H1 (cell line): Measurements from ENCODE around the gene ATF3. TPM values are rescaled to one million over a fixed set of nuclear protein-coding genes. Genes with fewer than 3 reads are reported as not detected.

Experiments used
- CTCF ChIA-PET: fragments of 300-600 bp; sonication (Branson Sonifier 250); formaldehyde crosslinking; loops from one replicate; lab custom pipeline; 2021; ENCODE audit not compliant: partially characterized antibody; lab: Charles Lee
- POLR2A ChIA-PET: fragments of 300-600 bp; sonication (Branson Sonifier 250); formaldehyde crosslinking; loops from one replicate; lab custom pipeline; 2021; ENCODE audit warnings: inconsistent platforms; ENCODE audit not compliant: partially characterized antibody; lab: Charles Lee
- DNase-seq, 2 experiments: peaks; one replicate each; pipeline versions ENCODE4 v3.0.0 to v3.0.0-alpha.2; 2010 to 2022; ENCODE audit warnings: low spot score in 2 of 2, low read depth in 1 of 2, mixed read lengths in 1 of 2
- FAIRE-seq: peaks from 2 replicates; lab custom pipeline; 2011; peaks lifted over from hg19 to GRCh38; lab: Jason Lieb, UNC
- H2AFZ ChIP-seq: 2 replicates; pipeline ENCODE4 v1.8.1; 2012; ENCODE audit warnings: low read length, inconsistent platforms
- H2AK5ac ChIP-seq: 2 replicates; pipeline ENCODE4 v1.6.1; 2013; ENCODE audit warnings: low read depth, low read length
- H2BK120ac ChIP-seq: replicated peaks from 2 replicates; pipeline ENCODE3; 2013; ENCODE audit warnings: low read depth, low read length, inconsistent platforms
- H2BK12ac ChIP-seq: 2 replicates; pipeline ENCODE4 v1.6.1; 2013; ENCODE audit warnings: low read depth, low read length
- H2BK15ac ChIP-seq: 2 replicates; pipeline ENCODE4 v1.6.1; 2013; ENCODE audit warnings: low read length
- H2BK20ac ChIP-seq: 2 replicates; pipeline ENCODE4 v1.6.1; 2013; ENCODE audit warnings: low read length
- H2BK5ac ChIP-seq: 2 replicates; pipeline ENCODE4 v1.6.1; 2013; ENCODE audit warnings: low read depth, low read length
- H3K14ac ChIP-seq: 2 replicates; pipeline ENCODE4 v1.6.1; 2013; ENCODE audit warnings: inconsistent platforms; ENCODE audit not compliant: insufficient read length
- H3K18ac ChIP-seq: 2 replicates; pipeline ENCODE4 v1.6.1; 2013; ENCODE audit warnings: low read length; ENCODE audit errors: extremely low read depth
- H3K23ac ChIP-seq: 2 replicates; pipeline ENCODE4 v1.6.1; 2013; ENCODE audit warnings: inconsistent platforms; ENCODE audit not compliant: insufficient read length
- H3K23me2 ChIP-seq: 2 replicates; pipeline ENCODE4 v1.6.1; 2013; ENCODE audit warnings: low read depth, low read length
- H3K27ac ChIP-seq: 2 replicates; pipeline ENCODE4 v1.6.1; 2011; ENCODE audit warnings: low read depth, low read length, inconsistent platforms
- H3K27me3 ChIP-seq, 4 experiments: replicated peaks in 1 of 4; 1 replicate in 1 of 4; 2 replicates in 3 of 4; pipeline versions ENCODE4 v1.6.1 to v1.8.1; 2011 to 2013; ENCODE audit warnings: low read length in 3 of 4, mild to moderate bottlenecking in 3 of 4, inconsistent platforms in 2 of 4, mixed read lengths in 2 of 4, moderate library complexity in 1 of 4; ENCODE audit not compliant: control insufficient read depth in 3 of 4, insufficient read depth in 3 of 4; ENCODE audit errors: extremely low read depth in 1 of 4
- H3K36me3 ChIP-seq, 4 experiments: 2 replicates each; pipeline versions ENCODE4 v1.6.1 to v1.8.1; 2011 to 2013; ENCODE audit warnings: mild to moderate bottlenecking in 4 of 4, low read length in 3 of 4, moderate library complexity in 2 of 4, control low read depth in 1 of 4, inconsistent platforms in 1 of 4; ENCODE audit not compliant: insufficient read depth in 4 of 4, control insufficient read depth in 2 of 4
- H3K4ac ChIP-seq: replicated peaks from 2 replicates; pipeline ENCODE3; 2013; ENCODE audit warnings: low read length, low read depth, mixed read lengths, inconsistent platforms; ENCODE audit not compliant: insufficient read length
- H3K4me1 ChIP-seq, 4 experiments: replicated peaks in 1 of 4; 1 replicate in 1 of 4; 2 replicates in 3 of 4; pipeline versions ENCODE4 v1.6.1 to v1.8.1; 2011 to 2013; ENCODE audit warnings: low read length in 3 of 4, inconsistent platforms in 2 of 4, mixed read lengths in 1 of 4; ENCODE audit not compliant: insufficient read depth in 4 of 4, control insufficient read depth in 3 of 4
- H3K4me2 ChIP-seq, 2 experiments: 2 replicates each; pipeline versions ENCODE4 v1.6.1 to v1.8.1; 2011 to 2013; ENCODE audit warnings: low read depth in 2 of 2, low read length in 2 of 2, control low read depth in 1 of 2, inconsistent platforms in 1 of 2, mild to moderate bottlenecking in 1 of 2; ENCODE audit not compliant: insufficient read depth in 1 of 2
- H3K4me3 ChIP-seq, 4 experiments: fragments of 200-600, 300-600 bp in 1 of 4; sonication (generic), shearing (Covaris generic), sonication (Bioruptor Twin) in 1 of 4; 2 replicates each; pipeline versions ENCODE4 v1.5.1 to v1.8.1; 2011 to 2016; ENCODE audit warnings: low read length in 4 of 4, low read depth in 3 of 4, control low read depth in 2 of 4, inconsistent platforms in 2 of 4, mild to moderate bottlenecking in 2 of 4, mixed read lengths in 1 of 4, moderate library complexity in 1 of 4; ENCODE audit not compliant: insufficient read depth in 2 of 4; ENCODE audit errors: extremely low read depth in 1 of 4
- H3K56ac ChIP-seq: replicated peaks from 2 replicates; pipeline ENCODE3; 2013; ENCODE audit warnings: low read depth, mild to moderate bottlenecking, mixed read lengths, low read length, inconsistent platforms; ENCODE audit not compliant: insufficient read length
- H3K79me1 ChIP-seq: 2 replicates; pipeline ENCODE4 v1.6.1; 2013; ENCODE audit warnings: low read depth, low read length, control low read depth
- H3K79me2 ChIP-seq, 2 experiments: 2 replicates each; pipeline versions ENCODE4 v1.6.1 to v1.8.1; 2012 to 2013; ENCODE audit warnings: low read length in 2 of 2, mild to moderate bottlenecking in 2 of 2, inconsistent platforms in 1 of 2; ENCODE audit not compliant: insufficient read depth in 2 of 2, control insufficient read depth in 1 of 2
- H3K9ac ChIP-seq, 4 experiments: replicated peaks in 1 of 4; 1 replicate in 1 of 4; 2 replicates in 3 of 4; pipeline versions ENCODE4 v1.6.1 to v1.8.1; 2011 to 2013; ENCODE audit warnings: low read depth in 3 of 4, low read length in 3 of 4, control low read depth in 2 of 4, mild to moderate bottlenecking in 2 of 4, moderate library complexity in 2 of 4, inconsistent platforms in 1 of 4; ENCODE audit errors: extremely low read depth in 1 of 4
- H3K9me3 ChIP-seq, 2 experiments: 2 replicates each; pipeline versions ENCODE4 v1.6.1 to v1.8.1; 2012 to 2013; ENCODE audit warnings: mild to moderate bottlenecking in 2 of 2, moderate library complexity in 2 of 2, control low read depth in 1 of 2, inconsistent platforms in 1 of 2, low read depth in 1 of 2, low read length in 1 of 2, mixed read lengths in 1 of 2; ENCODE audit not compliant: insufficient read depth in 2 of 2
- H4K20me1 ChIP-seq, 2 experiments: replicated peaks in 1 of 2; 2 replicates each; pipeline versions ENCODE3 to v1.8.1; 2011 to 2013; ENCODE audit warnings: inconsistent platforms in 2 of 2, low read length in 2 of 2, mild to moderate bottlenecking in 1 of 2; ENCODE audit not compliant: insufficient read depth in 2 of 2, control insufficient read depth in 1 of 2
- H4K5ac ChIP-seq: 2 replicates; pipeline ENCODE4 v1.6.1; 2013; ENCODE audit warnings: low read length, low read depth, mixed read lengths, inconsistent platforms; ENCODE audit not compliant: insufficient read length
- H4K8ac ChIP-seq: 2 replicates; pipeline ENCODE4 v1.8.0; 2013; ENCODE audit warnings: mild to moderate bottlenecking, moderate library complexity, low read length, inconsistent platforms; ENCODE audit not compliant: insufficient read depth; ENCODE audit errors: extremely low read depth
- H4K91ac ChIP-seq: replicated peaks from 2 replicates; pipeline ENCODE3; 2013; ENCODE audit warnings: low read length, mixed read lengths, inconsistent platforms; ENCODE audit not compliant: insufficient read length
- CEBPB ChIP-seq: IDR thresholded peaks from 2 replicates; pipeline ENCODE4 v1.6.1; 2012; ENCODE audit warnings: low read depth, low read length
- CTBP2 ChIP-seq: IDR thresholded peaks from 2 replicates; pipeline ENCODE4 v1.7.0; 2011; ENCODE audit warnings: borderline replicate concordance, mild to moderate bottlenecking, moderate library complexity, mixed read lengths, low read length; ENCODE audit not compliant: insufficient read depth, insufficient read length
- FOSL1 ChIP-seq: IDR thresholded peaks from 2 replicates; pipeline ENCODE4 v1.6.1; 2011; ENCODE audit warnings: mild to moderate bottlenecking, low read depth, low read length, moderate library complexity; ENCODE audit not compliant: insufficient read depth
- GTF2F1 ChIP-seq: IDR thresholded peaks from 2 replicates; pipeline ENCODE4 v1.6.1; 2012; ENCODE audit warnings: low read depth, low read length, improper control_type of control experiment, borderline replicate concordance
- HDAC2 ChIP-seq, 2 experiments: fragments of 300-600 bp in 1 of 2; sonication (generic) in 1 of 2; IDR thresholded peaks; 2 replicates each; pipeline ENCODE4 v1.6.1; 2011 to 2012; ENCODE audit warnings: low read depth in 2 of 2, low read length in 2 of 2, mild to moderate bottlenecking in 2 of 2, moderate library complexity in 2 of 2, borderline replicate concordance in 1 of 2, inconsistent platforms in 1 of 2
- JUN ChIP-seq: IDR thresholded peaks from 2 replicates; pipeline ENCODE4 v1.6.1; 2011; ENCODE audit warnings: low read depth, mild to moderate bottlenecking, improper control_type of control experiment, low read length
- JUND ChIP-seq: IDR thresholded peaks from 2 replicates; pipeline ENCODE4 v1.6.1; 2011; ENCODE audit warnings: mild to moderate bottlenecking, improper control_type of control experiment, low read length
- KDM5A ChIP-seq: fragments of 200-600 bp; IDR thresholded peaks from 2 replicates; pipeline ENCODE4 v1.7.1; 2012; ENCODE audit warnings: mild to moderate bottlenecking, low read length, inconsistent platforms, mixed read lengths
- POU5F1 ChIP-seq: IDR thresholded peaks from 2 replicates; pipeline ENCODE4 v1.6.1; 2011; ENCODE audit warnings: low read depth, mild to moderate bottlenecking, low read length, moderate library complexity
- RBBP5 ChIP-seq: IDR thresholded peaks from 2 replicates; pipeline ENCODE4 v1.7.1; 2012; ENCODE audit warnings: low read depth, mild to moderate bottlenecking, inconsistent platforms, low read length, moderate library complexity, borderline replicate concordance
- SIN3A ChIP-seq, 2 experiments: IDR thresholded peaks in 1 of 2; conservative IDR thresholded peaks in 1 of 2; 2 replicates each; pipeline ENCODE4 v1.6.1; 2011 to 2012; ENCODE audit warnings: low read length in 2 of 2, improper control_type of control experiment in 1 of 2, low read depth in 1 of 2, mild to moderate bottlenecking in 1 of 2
- SIX5 ChIP-seq: IDR thresholded peaks from 2 replicates; pipeline ENCODE4 v1.6.1; 2011; ENCODE audit warnings: mild to moderate bottlenecking, low read depth, low read length
- SP4 ChIP-seq: IDR thresholded peaks from 2 replicates; pipeline ENCODE4 v1.6.1; 2012; ENCODE audit warnings: low read length, inconsistent platforms
- TAF1 ChIP-seq: IDR thresholded peaks from 2 replicates; pipeline ENCODE4 v1.6.1; 2011; ENCODE audit warnings: mild to moderate bottlenecking, low read depth, low read length
- WGBS, 2 experiments: shearing (Covaris generic) in 1 of 2; methylation state at CpG; one replicate each; pipeline versions ENCODE4 v1.1.6 to v1.1.7; 2013 to 2015; ENCODE audit warnings: low lambda C conversion rate in 2 of 2, mixed read lengths in 2 of 2, inconsistent platforms in 1 of 2, low coverage in 1 of 2, missing lambda C conversion rate in 1 of 2; ENCODE audit not compliant: insufficient replicate concordance in 2 of 2, insufficient coverage in 1 of 2, insufficient read length in 1 of 2; ENCODE audit errors: extremely low coverage in 1 of 2, missing lambda C conversion rate in 1 of 2; 5-methylcytosine and 5-hydroxymethylcytosine counted together
- polyA plus RNA-seq, 7 experiments: library from polyadenylated mRNA; depleted of rRNA in 3 of 7; stranded (reverse) in 5 of 7; unstranded in 2 of 7; fragments of >200 nt in 5 of 7; fragments of 200-250 nt in 2 of 7; gene quantifications; 1 replicate in 5 of 7; 2 replicates in 1 of 7; 4 replicates in 1 of 7; pipeline versions ENCODE4 v1.2.1 to v1.2.3, GENCODE V29; 2011 to 2013; ENCODE audit warnings: missing spikeins in 2 of 7, mixed read lengths in 2 of 7
- total RNA-seq: library from RNA; stranded (reverse); fragmentation: NEBNext Ultra II Directional; extraction: Animal tissue kit (Norgen Biotek cat#: 25700); gene quantifications from 2 replicates; pipeline ENCODE4 v1.2.1, GENCODE V29; 2021

The ATF3 gene
- total and polyA plus RNA-seq, 2 of the 8 experiments (the other 6 are each of a cell fraction or from before 2014, with no cell fraction given) = 12.2 to 27.7 TPM

DNA sequence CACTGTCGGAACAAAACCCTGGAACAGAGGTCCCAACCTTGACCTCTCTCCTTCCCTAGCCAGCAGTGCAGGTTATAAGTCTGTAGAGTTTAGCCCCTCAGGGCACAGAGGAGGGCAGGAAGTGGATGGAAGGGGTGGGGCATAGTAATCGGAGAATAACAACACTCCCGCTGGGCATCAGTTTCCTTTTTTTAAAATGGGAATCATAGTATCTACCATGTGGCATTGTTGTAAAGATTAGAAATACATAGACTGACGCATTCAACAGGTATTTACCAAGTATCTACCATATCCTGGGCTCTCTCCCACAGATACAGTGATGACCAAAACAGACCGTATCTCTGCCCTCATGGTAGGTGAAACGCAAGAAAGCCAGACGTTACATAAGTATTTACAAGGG lies 24.9 kb upstream of the ATF3 start:
- no peak overlapping the region for H3K4ac ChIP-seq
- H3K79me2 ChIP-seq = no peaks in the 10 kb centered on the region
- H2BK5ac ChIP-seq = no peak overlapping the region
- no peak overlapping the region for H3K9ac ChIP-seq
- H2BK20ac ChIP-seq = no peak overlapping the region
- H3K27me3 ChIP-seq = no peaks in the 10 kb centered on the region
- no peak overlapping the region for H2BK120ac ChIP-seq
- H3K4me3 ChIP-seq = no peak overlapping the region
- H3K56ac ChIP-seq = no peak overlapping the region
- no peaks in the 10 kb centered on the region for H3K79me1 ChIP-seq
- H3K36me3 ChIP-seq = no peaks in the 10 kb centered on the region
- no peaks in the 10 kb centered on the region for H3K23me2 ChIP-seq
- no peak overlapping the region for H3K27ac ChIP-seq
- DNase-seq = no peak
- no peak overlapping the region for H2AFZ ChIP-seq
- no peak overlapping the region for H3K14ac ChIP-seq
- H2AK5ac ChIP-seq = no peak overlapping the region
- H4K8ac ChIP-seq = no peak overlapping the region
- H4K91ac ChIP-seq = no peak overlapping the region
- ChIA-PET CTCF (interaction anchor here (0.8 to 1.3 kb wide), 4 partner anchors 10 to 120 kb away, joined by 3 to 4 read pairs (median 4); no protein-coding TSS in a partner anchor), POLR2A (interaction anchor here (1.3 to 2.7 kb wide), 3 partner anchors 17 to 25 kb away, joined by 3 to 14 read pairs (median 8); partner anchors contain the start of gene ATF3)
- H2BK12ac ChIP-seq = no peak overlapping the region
- H3K4me2 ChIP-seq = no peak overlapping the region
- H3K18ac ChIP-seq = no peak overlapping the region
- H4K5ac ChIP-seq = no peak overlapping the region
- no peak overlapping the region for H2BK15ac ChIP-seq
- H3K23ac ChIP-seq = no peak overlapping the region
- peaks cover 0 to 9% (median 5%) of the 10 kb centered on the region in 4 experiments; a peak in 4 of 7 replicates for H3K4me1 ChIP-seq
- H3K9me3 ChIP-seq = no peaks in the 10 kb centered on the region
- WGBS, 2 experiments = 91% methylated on average over 7 of the region's 7 CpGs; no CpG with 5 or more reads in 1 of the 2 experiments
- no peaks in the 10 kb centered on the region for H4K20me1 ChIP-seq
- FAIRE-seq = no peak
- TF ChIP-seq GTF2F1 = no peak
- no peak for TF ChIP-seq HDAC2 (IDR thresholded peaks at IDR 0.05; ENCODE audit: borderline replicate concordance in 1 of 2, low read depth in 2 of 2, low read length in 2 of 2)
- no peak for TF ChIP-seq CEBPB
- no peak for TF ChIP-seq SIX5
- TF ChIP-seq POU5F1 = no peak
- no peak for TF ChIP-seq TAF1
- no peak for TF ChIP-seq JUN
- no peak for TF ChIP-seq RBBP5
- no peak for TF ChIP-seq SIN3A (conservative IDR thresholded peaks at IDR 0.05 in 1 of 2, IDR thresholded peaks at IDR 0.05 in 1 of 2; ENCODE audit: low read depth in 1 of 2, low read length in 2 of 2)
- no peak for TF ChIP-seq CTBP2
- no peak for TF ChIP-seq FOSL1
- TF ChIP-seq JUND = no peak
- no peak for TF ChIP-seq SP4
- no peak for TF ChIP-seq KDM5A
